ENCODE results near the gene SNUPN.
"Not testable (repeated sequence)": the region's sequence is repeated elsewhere in the genome, so short reads cannot be mapped to it uniquely, and the experiment has no call there.

- TF ChIP-seq, protein P1, sequence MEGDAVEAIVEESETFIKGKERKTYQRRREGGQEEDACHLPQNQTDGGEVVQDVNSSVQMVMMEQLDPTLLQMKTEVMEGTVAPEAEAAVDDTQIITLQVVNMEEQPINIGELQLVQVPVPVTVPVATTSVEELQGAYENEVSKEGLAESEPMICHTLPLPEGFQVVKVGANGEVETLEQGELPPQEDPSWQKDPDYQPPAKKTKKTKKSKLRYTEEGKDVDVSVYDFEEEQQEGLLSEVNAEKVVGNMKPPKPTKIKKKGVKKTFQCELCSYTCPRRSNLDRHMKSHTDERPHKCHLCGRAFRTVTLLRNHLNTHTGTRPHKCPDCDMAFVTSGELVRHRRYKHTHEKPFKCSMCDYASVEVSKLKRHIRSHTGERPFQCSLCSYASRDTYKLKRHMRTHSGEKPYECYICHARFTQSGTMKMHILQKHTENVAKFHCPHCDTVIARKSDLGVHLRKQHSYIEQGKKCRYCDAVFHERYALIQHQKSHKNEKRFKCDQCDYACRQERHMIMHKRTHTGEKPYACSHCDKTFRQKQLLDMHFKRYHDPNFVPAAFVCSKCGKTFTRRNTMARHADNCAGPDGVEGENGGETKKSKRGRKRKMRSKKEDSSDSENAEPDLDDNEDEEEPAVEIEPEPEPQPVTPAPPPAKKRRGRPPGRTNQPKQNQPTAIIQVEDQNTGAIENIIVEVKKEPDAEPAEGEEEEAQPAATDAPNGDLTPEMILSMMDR (conservative IDR thresholded peaks at IDR 0.05; ENCODE audit: low read depth, low read length): not testable (repeated sequence)
- not testable (repeated sequence) for TF ChIP-seq EZH2 (IDR thresholded peaks at IDR 0.05; ENCODE audit: borderline replicate concordance, low read depth, low read length, poor library complexity, severe bottlenecking)
Measured at GRCh38 chr15:75586422-75586821, 39.1 kb downstream of the SNUPN start.

All from A673 (cell line).